ENCODE measurements around the gene CDH15. TPM values are rescaled to one million over a fixed set of nuclear protein-coding genes. Genes with fewer than 3 reads are reported as not detected.
"Not testable (repeated sequence)": the region's sequence is repeated elsewhere in the genome, so short reads cannot be mapped to it uniquely, and the experiment has no call there.

The CDH15 gene
- total and polyA plus RNA-seq, 2 of the 13 experiments (the other 11 are each of a cell fraction or from before 2014, with no cell fraction given) = 0.74 to 2.2 TPM

DNA sequence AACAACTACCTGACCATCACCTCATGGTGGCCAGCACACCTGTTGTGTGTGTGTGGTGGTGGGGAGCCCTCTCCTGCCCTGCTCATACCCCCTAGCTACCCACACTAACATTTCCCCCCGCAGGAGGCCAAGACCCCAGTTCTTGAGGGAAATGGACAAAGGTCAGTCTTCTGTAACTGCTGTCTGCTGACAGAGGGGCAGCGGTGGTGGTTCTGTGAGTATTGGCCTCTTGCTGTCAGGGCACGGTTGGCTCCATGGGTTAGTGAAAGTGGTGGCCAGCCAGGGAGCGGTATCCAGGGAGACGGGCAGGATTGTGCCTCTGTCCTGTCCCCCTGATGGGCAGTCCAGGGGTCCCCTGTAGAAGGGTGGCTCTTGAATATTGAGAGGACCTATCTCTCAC, 72.1 kb downstream of the CDH15 start (continued):
- TF ChIP-seq LBX2 (CRISPR knock-in tag; IDR thresholded peaks at IDR 0.05; ENCODE audit: borderline replicate concordance) = 0 out of 2 replicates have a peak, but pooled peaks have one; percentile 38
- TF ChIP-seq ZNF788 (CRISPR knock-in tag; IDR thresholded peaks at IDR 0.05; ENCODE audit: borderline replicate concordance) = peak; percentile 47; the same call in 1 of the 2 replicates
- TF ChIP-seq SAP130 (CRISPR knock-in tag; IDR thresholded peaks at IDR 0.05; ENCODE audit: low read depth) = 0 out of 2 replicates have a peak, but pooled peaks have one; percentile 21
- TF ChIP-seq ZNF772 (CRISPR knock-in tag; IDR thresholded peaks at IDR 0.05) = 0 out of 2 replicates have a peak, but pooled peaks have one; percentile 52
- TF ChIP-seq HNF1A (IDR thresholded peaks at IDR 0.05; ENCODE audit: low read depth) = no peak
- no peak for TF ChIP-seq HNF1A (CRISPR knock-in tag; IDR thresholded peaks at IDR 0.05; ENCODE audit: borderline replicate concordance)
- no peak for TF ChIP-seq ARNT (IDR thresholded peaks at IDR 0.05)

DNA sequence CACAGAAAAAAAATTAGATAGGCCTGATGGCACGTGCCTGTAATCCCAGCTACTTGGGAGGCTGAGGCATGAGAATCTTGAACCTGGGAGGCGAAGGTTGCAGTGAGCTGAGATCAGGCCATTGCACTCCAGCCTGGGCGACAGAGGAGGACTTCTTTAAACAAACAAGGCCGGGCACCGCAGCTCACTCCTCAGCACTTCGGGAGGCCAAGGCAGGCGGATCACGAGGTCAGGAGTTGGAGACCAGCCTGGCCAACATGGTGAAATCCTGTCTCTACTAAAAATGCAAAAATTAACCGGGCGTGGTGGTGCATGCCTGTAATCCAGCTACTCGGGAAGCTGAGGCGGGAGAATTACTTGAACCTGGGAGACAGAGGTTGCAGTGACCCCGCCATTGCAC, 72.7 kb downstream of the CDH15 start:
- BruUV-seq (replicated peaks); in situ Hi-C loops (cut with HindIII; ENCODE audit: extremely low pct_ligation_motif_present, low pct_unique_long_range_greater_than_20kb); H3K9ac ChIP-seq (ENCODE audit: insufficient read depth, low read depth, low read length); CTCF ChIA-PET (ENCODE audit: low intra/inter-chr PET ratio, low total read pairs); FAIRE-seq; ATAC-seq; H4K20me1 ChIP-seq (ENCODE audit: insufficient read depth, low read length); H3K27ac ChIP-seq (ENCODE audit: extremely low read length, insufficient read depth, low read length); H3K79me2 ChIP-seq (ENCODE audit: insufficient read depth, low read length); H3K36me3 ChIP-seq (replicated peaks in 1 of 2; ENCODE audit: control insufficient read depth in 1 of 2, insufficient read depth in 2 of 2, low read length in 2 of 2); H3K9me3 ChIP-seq (ENCODE audit: low read length); H3K27me3 ChIP-seq (ENCODE audit: control insufficient read depth in 1 of 2, insufficient read depth in 2 of 2, low read length in 2 of 2); DNase-seq (ENCODE audit: low spot score); H2AFZ ChIP-seq (ENCODE audit: low read length); TF ChIP-seq USF2 (IDR thresholded peaks at IDR 0.05; ENCODE audit: low read depth, low read length): not testable (repeated sequence)
- POLR2A ChIA-PET = interaction anchor here (6.6 kb wide), 1 partner anchor 17 kb away, joined by 78 read pairs; no protein-coding TSS in a partner anchor
- Histone ChIP-seq H3K4me3 (replicated peaks in 1 of 3; ENCODE audit: insufficient read depth in 1 of 3, low read depth in 2 of 3, low read length in 3 of 3) (peak overlapping the region in 1 of 3 experiments; percentile 23; a peak in 1 of 6 replicates), H3K4me2 (ENCODE audit: low read depth, low read length) (peak overlapping the region; percentile 64), H3K4me1 (ENCODE audit: insufficient read depth, low read length) (peaks cover 57% of the 10 kb centered on the region)
- intact Hi-C loops (cut with micrococcal nuclease; ENCODE audit: unreplicated experiment) = loop anchor here (5.0 kb wide), 1 partner anchor 263 kb away; the partner anchor contains the start of gene SPG7
- WGBS (ENCODE audit: low lambda C conversion rate) = 42% methylated on average over 13 of the region's 13 CpGs
- TF ChIP-seq, protein P1, sequence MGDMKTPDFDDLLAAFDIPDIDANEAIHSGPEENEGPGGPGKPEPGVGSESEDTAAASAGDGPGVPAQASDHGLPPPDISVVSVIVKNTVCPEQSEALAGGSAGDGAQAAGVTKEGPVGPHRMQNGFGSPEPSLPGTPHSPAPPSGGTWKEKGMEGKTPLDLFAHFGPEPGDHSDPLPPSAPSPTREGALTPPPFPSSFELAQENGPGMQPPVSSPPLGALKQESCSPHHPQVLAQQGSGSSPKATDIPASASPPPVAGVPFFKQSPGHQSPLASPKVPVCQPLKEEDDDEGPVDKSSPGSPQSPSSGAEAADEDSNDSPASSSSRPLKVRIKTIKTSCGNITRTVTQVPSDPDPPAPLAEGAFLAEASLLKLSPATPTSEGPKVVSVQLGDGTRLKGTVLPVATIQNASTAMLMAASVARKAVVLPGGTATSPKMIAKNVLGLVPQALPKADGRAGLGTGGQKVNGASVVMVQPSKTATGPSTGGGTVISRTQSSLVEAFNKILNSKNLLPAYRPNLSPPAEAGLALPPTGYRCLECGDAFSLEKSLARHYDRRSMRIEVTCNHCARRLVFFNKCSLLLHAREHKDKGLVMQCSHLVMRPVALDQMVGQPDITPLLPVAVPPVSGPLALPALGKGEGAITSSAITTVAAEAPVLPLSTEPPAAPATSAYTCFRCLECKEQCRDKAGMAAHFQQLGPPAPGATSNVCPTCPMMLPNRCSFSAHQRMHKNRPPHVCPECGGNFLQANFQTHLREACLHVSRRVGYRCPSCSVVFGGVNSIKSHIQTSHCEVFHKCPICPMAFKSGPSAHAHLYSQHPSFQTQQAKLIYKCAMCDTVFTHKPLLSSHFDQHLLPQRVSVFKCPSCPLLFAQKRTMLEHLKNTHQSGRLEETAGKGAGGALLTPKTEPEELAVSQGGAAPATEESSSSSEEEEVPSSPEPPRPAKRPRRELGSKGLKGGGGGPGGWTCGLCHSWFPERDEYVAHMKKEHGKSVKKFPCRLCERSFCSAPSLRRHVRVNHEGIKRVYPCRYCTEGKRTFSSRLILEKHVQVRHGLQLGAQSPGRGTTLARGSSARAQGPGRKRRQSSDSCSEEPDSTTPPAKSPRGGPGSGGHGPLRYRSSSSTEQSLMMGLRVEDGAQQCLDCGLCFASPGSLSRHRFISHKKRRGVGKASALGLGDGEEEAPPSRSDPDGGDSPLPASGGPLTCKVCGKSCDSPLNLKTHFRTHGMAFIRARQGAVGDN (CRISPR knock-in tag; IDR thresholded peaks at IDR 0.05) = peak; percentile 52
- TF ChIP-seq USF2 (CRISPR knock-in tag; IDR thresholded peaks at IDR 0.05; ENCODE audit: borderline replicate concordance) (peak; percentile 10), ZFY (CRISPR knock-in tag; IDR thresholded peaks at IDR 0.05) (0 out of 2 replicates have a peak, but pooled peaks have one; percentile 24), ZNF263 (CRISPR knock-in tag; IDR thresholded peaks at IDR 0.05) (peak; percentile 76)
